Lower leg skin (tissue), 3 donors: Measurements from ENCODE around the gene YWHAQ.

ENCODE experiments used
- POLR2A ChIP-seq, 2 donors: fragments of 450-650 bp; IDR thresholded peaks; one replicate each; pipeline ENCODE4 v1.6.1; 2016 to 2017; ENCODE audit warnings: antibody characterized with exemption in 2 of 2, mild to moderate bottlenecking in 1 of 2, moderate library complexity in 1 of 2
- TF ChIP-seq, protein P1 (sequence below), 3 donors: fragments of 450-650 bp; IDR thresholded peaks; one replicate each; pipeline ENCODE4 v1.5.1; 2016; ENCODE audit warnings: antibody characterized with exemption in 3 of 3, mild to moderate bottlenecking in 3 of 3, moderate library complexity in 2 of 3

GRCh38 chr2:9668687-9669345 is 38.0 kb upstream of the YWHAQ start:
- no peak for TF ChIP-seq POLR2A (IDR thresholded peaks at IDR 0.05)
- TF ChIP-seq, protein P1, sequence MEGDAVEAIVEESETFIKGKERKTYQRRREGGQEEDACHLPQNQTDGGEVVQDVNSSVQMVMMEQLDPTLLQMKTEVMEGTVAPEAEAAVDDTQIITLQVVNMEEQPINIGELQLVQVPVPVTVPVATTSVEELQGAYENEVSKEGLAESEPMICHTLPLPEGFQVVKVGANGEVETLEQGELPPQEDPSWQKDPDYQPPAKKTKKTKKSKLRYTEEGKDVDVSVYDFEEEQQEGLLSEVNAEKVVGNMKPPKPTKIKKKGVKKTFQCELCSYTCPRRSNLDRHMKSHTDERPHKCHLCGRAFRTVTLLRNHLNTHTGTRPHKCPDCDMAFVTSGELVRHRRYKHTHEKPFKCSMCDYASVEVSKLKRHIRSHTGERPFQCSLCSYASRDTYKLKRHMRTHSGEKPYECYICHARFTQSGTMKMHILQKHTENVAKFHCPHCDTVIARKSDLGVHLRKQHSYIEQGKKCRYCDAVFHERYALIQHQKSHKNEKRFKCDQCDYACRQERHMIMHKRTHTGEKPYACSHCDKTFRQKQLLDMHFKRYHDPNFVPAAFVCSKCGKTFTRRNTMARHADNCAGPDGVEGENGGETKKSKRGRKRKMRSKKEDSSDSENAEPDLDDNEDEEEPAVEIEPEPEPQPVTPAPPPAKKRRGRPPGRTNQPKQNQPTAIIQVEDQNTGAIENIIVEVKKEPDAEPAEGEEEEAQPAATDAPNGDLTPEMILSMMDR (IDR thresholded peaks at IDR 0.05), result no peak
